GM19238 (cell line): Measurements from ENCODE around the gene IGF1R.

ENCODE experiments used
- DNase-seq: peaks from one replicate; pipeline ENCODE4 v3.0.0; 2011; ENCODE audit warnings: low spot score; ENCODE audit not compliant: insufficient read length

The IGF1R gene

GRCh38 chr15:98745179-98745578, 96.8 kb downstream of the IGF1R start:
- DNase-seq = no peak

GRCh38 chr15:98745650-98746374, 97.5 kb downstream of the IGF1R start:
- no peak for DNase-seq

GRCh38 chr15:98746375-98747155, 98.2 kb downstream of the IGF1R start:
- no peak for DNase-seq

GRCh38 chr15:98751767-98752166, 103.4 kb downstream of the IGF1R start:
- no peak for DNase-seq

GRCh38 chr15:98753726-98754656, 105.7 kb downstream of the IGF1R start:
- DNase-seq = no peak

GRCh38 chr15:98754657-98755022, 106.3 kb downstream of the IGF1R start:
- no peak for DNase-seq

- DNase-seq = no peak
Measured at GRCh38 chr15:98755138-98755537, 106.8 kb downstream of the IGF1R start.

GRCh38 chr15:98755781-98756180, 107.4 kb downstream of the IGF1R start:
- DNase-seq = no peak

- no peak for DNase-seq
Measured at GRCh38 chr15:98758224-98758623, 109.9 kb downstream of the IGF1R start.

- DNase-seq = no peak
Measured at GRCh38 chr15:98759277-98759676, 110.9 kb downstream of the IGF1R start.

GRCh38 chr15:98760112-98760826, 111.9 kb downstream of the IGF1R start:
- no peak for DNase-seq

GRCh38 chr15:98760975-98761374, 112.6 kb downstream of the IGF1R start:
- DNase-seq = no peak

GRCh38 chr15:98763179-98763578, 114.8 kb downstream of the IGF1R start:
- no peak for DNase-seq

GRCh38 chr15:98764291-98764690, 116.0 kb downstream of the IGF1R start:
- no peak for DNase-seq

GRCh38 chr15:98765610-98766009, 117.3 kb downstream of the IGF1R start:
- no peak for DNase-seq

GRCh38 chr15:98767692-98768091, 119.4 kb downstream of the IGF1R start:
- DNase-seq = no peak

- no peak for DNase-seq
Measured at GRCh38 chr15:98769867-98770266, 121.5 kb downstream of the IGF1R start.

- no peak for DNase-seq
Measured at GRCh38 chr15:98770984-98771383, 122.6 kb downstream of the IGF1R start.

GRCh38 chr15:98771541-98771940, 123.2 kb downstream of the IGF1R start:
- no peak for DNase-seq

GRCh38 chr15:98772895-98773294, 124.6 kb downstream of the IGF1R start:
- DNase-seq = no peak

GRCh38 chr15:98773616-98774015, 125.3 kb downstream of the IGF1R start:
- no peak for DNase-seq
